ENCODE measurements around the gene SUCNR1. TPM values are rescaled to one million over a fixed set of nuclear protein-coding genes. Genes with fewer than 3 reads are reported as not detected.
"Not testable (repeated sequence)": the region's sequence is repeated elsewhere in the genome, so short reads cannot be mapped to it uniquely, and the experiment has no call there.

Gene SUCNR1
- polyA plus RNA-seq, 1 donor from 2014 or later: not detected

DNA sequence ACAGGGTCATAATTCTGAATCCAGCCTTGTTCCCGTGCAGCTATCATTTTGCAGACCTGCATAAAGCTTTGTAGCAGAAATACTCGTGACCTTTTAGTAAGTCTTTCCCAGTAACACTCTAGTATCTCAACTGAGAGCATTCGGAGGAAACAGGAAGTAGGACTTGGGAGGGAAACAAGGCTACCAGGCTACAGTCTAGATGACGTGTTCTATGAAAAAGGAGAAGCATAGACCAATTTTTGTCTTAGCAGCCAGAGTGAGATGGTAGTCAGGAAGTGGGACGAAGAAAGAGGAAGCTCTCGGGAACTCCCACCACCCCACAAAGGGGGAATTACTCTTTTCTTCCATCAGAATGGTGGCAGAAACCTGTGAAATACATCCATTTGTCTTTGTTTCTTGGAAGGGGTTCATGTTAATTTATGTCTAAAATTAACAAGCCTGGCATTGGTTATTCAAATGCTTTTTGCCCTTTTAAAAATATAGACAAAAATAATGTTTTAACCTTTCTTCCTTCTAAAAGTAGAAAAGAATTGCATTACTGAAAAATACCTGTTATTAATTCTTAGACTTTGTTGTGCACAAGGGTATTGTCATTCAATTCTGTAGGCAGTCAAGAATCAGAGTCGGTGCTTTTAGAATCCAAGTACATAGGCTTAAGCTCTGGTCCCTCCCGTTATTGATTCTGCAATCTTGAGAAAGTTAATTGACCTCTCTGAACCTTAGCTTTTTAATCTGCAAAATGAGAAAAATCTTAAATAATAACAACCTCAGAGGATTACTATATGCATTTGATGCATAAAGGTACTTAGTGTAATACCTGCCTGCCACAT, 1.6 kb upstream of the SUCNR1 start:
- Histone ChIP-seq H3F3A (ENCODE audit: insufficient read depth, low read length, poor library complexity, severe bottlenecking) (no peaks in the 10 kb centered on the region), H2AFZ (ENCODE audit: low read depth, low read length) (no peak overlapping the region), H3K4me3 (ENCODE audit: low read length) (no peak overlapping the region), H3K9me3 (ENCODE audit: low read length) (no peaks in the 10 kb centered on the region), H4K20me1 (ENCODE audit: insufficient read depth) (no peaks in the 10 kb centered on the region), H3K36me3 (ENCODE audit: insufficient read depth, low read length) (no peaks in the 10 kb centered on the region), H3K79me2 (replicated peaks; ENCODE audit: insufficient read depth, low read length) (no peaks in the 10 kb centered on the region), H3K27ac (ENCODE audit: low read length) (no peak overlapping the region), H3K4me2 (ENCODE audit: low read length) (no peak overlapping the region), H3K27me3 (ENCODE audit: insufficient read depth, low read depth, low read length) (no peaks in the 10 kb centered on the region), H3K9ac (ENCODE audit: low read length) (no peak overlapping the region), H3K9me2 (ENCODE audit: insufficient read depth, low read length) (no peaks in the 10 kb centered on the region)
- TF ChIP-seq EP300 (conservative IDR thresholded peaks at IDR 0.05; ENCODE audit: poor library complexity, severe bottlenecking): no peak
- TF ChIP-seq SMC3 (conservative IDR thresholded peaks at IDR 0.05; ENCODE audit: poor library complexity): no peak
- no peak for TF ChIP-seq POLR2AphosphoS5 (IDR thresholded peaks at IDR 0.05)
- TF ChIP-seq, protein P1, sequence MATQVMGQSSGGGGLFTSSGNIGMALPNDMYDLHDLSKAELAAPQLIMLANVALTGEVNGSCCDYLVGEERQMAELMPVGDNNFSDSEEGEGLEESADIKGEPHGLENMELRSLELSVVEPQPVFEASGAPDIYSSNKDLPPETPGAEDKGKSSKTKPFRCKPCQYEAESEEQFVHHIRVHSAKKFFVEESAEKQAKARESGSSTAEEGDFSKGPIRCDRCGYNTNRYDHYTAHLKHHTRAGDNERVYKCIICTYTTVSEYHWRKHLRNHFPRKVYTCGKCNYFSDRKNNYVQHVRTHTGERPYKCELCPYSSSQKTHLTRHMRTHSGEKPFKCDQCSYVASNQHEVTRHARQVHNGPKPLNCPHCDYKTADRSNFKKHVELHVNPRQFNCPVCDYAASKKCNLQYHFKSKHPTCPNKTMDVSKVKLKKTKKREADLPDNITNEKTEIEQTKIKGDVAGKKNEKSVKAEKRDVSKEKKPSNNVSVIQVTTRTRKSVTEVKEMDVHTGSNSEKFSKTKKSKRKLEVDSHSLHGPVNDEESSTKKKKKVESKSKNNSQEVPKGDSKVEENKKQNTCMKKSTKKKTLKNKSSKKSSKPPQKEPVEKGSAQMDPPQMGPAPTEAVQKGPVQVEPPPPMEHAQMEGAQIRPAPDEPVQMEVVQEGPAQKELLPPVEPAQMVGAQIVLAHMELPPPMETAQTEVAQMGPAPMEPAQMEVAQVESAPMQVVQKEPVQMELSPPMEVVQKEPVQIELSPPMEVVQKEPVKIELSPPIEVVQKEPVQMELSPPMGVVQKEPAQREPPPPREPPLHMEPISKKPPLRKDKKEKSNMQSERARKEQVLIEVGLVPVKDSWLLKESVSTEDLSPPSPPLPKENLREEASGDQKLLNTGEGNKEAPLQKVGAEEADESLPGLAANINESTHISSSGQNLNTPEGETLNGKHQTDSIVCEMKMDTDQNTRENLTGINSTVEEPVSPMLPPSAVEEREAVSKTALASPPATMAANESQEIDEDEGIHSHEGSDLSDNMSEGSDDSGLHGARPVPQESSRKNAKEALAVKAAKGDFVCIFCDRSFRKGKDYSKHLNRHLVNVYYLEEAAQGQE (IDR thresholded peaks at IDR 0.05; ENCODE audit: borderline replicate concordance): no peak
- TF ChIP-seq EZH2 (IDR thresholded peaks at IDR 0.05; ENCODE audit: borderline replicate concordance, insufficient read depth, low read length, poor library complexity, severe bottlenecking): no peak
- TF ChIP-seq MXI1 (conservative IDR thresholded peaks at IDR 0.05; ENCODE audit: poor library complexity, severe bottlenecking): no peak

DNA sequence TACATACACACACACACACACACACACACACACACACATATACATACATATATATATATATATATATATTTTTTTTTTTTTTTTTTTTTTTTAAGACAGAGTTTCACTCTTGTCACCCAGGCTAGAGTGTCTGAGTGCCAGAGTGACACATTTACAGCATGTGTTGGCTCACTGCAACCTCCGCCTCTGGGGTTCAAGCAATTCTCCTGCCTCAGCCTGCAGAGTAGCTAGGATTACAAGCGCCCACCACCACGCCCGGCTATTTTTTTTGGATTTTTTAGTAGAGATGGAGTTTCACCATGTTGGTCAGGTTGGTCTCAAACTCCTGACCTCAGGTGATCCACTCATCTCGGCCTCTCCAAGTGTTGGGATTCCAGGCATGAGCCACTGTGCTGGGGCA, 636 bp downstream of the SUCNR1 start:
- not testable (repeated sequence) for H3K9me2 ChIP-seq (ENCODE audit: insufficient read depth, low read length); H3K79me2 ChIP-seq (replicated peaks; ENCODE audit: insufficient read depth, low read length); H3K36me3 ChIP-seq (ENCODE audit: insufficient read depth, low read length); H3K9me3 ChIP-seq (ENCODE audit: low read length); H3K27ac ChIP-seq (ENCODE audit: low read length); H3K4me2 ChIP-seq (ENCODE audit: low read length); H3K27me3 ChIP-seq (ENCODE audit: insufficient read depth, low read depth, low read length); H2AFZ ChIP-seq (ENCODE audit: low read depth, low read length); H3K4me3 ChIP-seq (ENCODE audit: low read length); H3K9ac ChIP-seq (ENCODE audit: low read length); H3F3A ChIP-seq (ENCODE audit: insufficient read depth, low read length, poor library complexity, severe bottlenecking); H4K20me1 ChIP-seq (ENCODE audit: insufficient read depth)

DNA sequence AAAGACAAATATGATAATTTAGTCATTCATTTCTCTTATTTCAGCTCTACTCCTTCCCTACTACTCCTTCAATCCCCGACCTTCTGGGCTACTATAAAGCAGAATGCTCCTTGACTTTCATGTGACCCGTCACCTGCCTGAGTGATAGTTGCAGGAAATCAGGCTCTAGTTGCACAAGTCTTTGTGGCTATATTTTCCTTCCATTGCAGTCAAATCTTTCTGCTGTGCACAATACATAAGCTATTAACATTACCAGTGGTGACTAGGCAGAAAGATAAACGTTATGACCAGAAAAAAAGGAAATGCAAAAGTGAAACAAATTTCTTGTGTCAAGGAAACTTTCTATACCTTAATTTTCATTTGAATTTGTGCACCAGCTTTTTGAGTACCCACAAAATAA, 2.3 kb downstream of the SUCNR1 start:
- H3K4me2 ChIP-seq (ENCODE audit: low read length): no peak overlapping the region
- H3K4me3 ChIP-seq (ENCODE audit: low read length): no peak overlapping the region
- H2AFZ ChIP-seq (ENCODE audit: low read depth, low read length): no peak overlapping the region
- H4K20me1 ChIP-seq (ENCODE audit: insufficient read depth): no peaks in the 10 kb centered on the region
- no peaks in the 10 kb centered on the region for H3K27me3 ChIP-seq (ENCODE audit: insufficient read depth, low read depth, low read length)
- no peaks in the 10 kb centered on the region for H3K79me2 ChIP-seq (replicated peaks; ENCODE audit: insufficient read depth, low read length)
- H3F3A ChIP-seq (ENCODE audit: insufficient read depth, low read length, poor library complexity, severe bottlenecking): no peaks in the 10 kb centered on the region
- H3K9ac ChIP-seq (ENCODE audit: low read length): no peak overlapping the region
- no peak overlapping the region for H3K27ac ChIP-seq (ENCODE audit: low read length)
- TF ChIP-seq POLR2AphosphoS5 (IDR thresholded peaks at IDR 0.05) (no peak), TAF1 (IDR thresholded peaks at IDR 0.05; ENCODE audit: low read depth) (no peak), SMC3 (conservative IDR thresholded peaks at IDR 0.05; ENCODE audit: poor library complexity) (no peak), EZH2 (IDR thresholded peaks at IDR 0.05; ENCODE audit: borderline replicate concordance, insufficient read depth, low read length, poor library complexity, severe bottlenecking) (no peak), EP300 (conservative IDR thresholded peaks at IDR 0.05; ENCODE audit: poor library complexity, severe bottlenecking) (no peak), MXI1 (conservative IDR thresholded peaks at IDR 0.05; ENCODE audit: poor library complexity, severe bottlenecking) (no peak), RAD21 (conservative IDR thresholded peaks at IDR 0.05) (no peak)
- TF ChIP-seq, protein P1 (IDR thresholded peaks at IDR 0.05; ENCODE audit: borderline replicate concordance): no peak
- TF ChIP-seq, protein P2, sequence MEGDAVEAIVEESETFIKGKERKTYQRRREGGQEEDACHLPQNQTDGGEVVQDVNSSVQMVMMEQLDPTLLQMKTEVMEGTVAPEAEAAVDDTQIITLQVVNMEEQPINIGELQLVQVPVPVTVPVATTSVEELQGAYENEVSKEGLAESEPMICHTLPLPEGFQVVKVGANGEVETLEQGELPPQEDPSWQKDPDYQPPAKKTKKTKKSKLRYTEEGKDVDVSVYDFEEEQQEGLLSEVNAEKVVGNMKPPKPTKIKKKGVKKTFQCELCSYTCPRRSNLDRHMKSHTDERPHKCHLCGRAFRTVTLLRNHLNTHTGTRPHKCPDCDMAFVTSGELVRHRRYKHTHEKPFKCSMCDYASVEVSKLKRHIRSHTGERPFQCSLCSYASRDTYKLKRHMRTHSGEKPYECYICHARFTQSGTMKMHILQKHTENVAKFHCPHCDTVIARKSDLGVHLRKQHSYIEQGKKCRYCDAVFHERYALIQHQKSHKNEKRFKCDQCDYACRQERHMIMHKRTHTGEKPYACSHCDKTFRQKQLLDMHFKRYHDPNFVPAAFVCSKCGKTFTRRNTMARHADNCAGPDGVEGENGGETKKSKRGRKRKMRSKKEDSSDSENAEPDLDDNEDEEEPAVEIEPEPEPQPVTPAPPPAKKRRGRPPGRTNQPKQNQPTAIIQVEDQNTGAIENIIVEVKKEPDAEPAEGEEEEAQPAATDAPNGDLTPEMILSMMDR (IDR thresholded peaks at IDR 0.05; ENCODE audit: poor library complexity, severe bottlenecking): no peak
- no peaks in the 10 kb centered on the region for H3K9me3 ChIP-seq (ENCODE audit: low read length)
- no peaks in the 10 kb centered on the region for H3K36me3 ChIP-seq (ENCODE audit: insufficient read depth, low read length)
- no peaks in the 10 kb centered on the region for H3K9me2 ChIP-seq (ENCODE audit: insufficient read depth, low read length)
